Body of pancreas (tissue), 4 donors: ENCODE data around the gene DBX2.

Source experiments
- POLR2A ChIP-seq, 3 donors: fragments of 450-650 bp; IDR thresholded peaks; one replicate each; pipeline ENCODE4 v1.6.1; 2016; ENCODE audit warnings: antibody characterized with exemption in 3 of 3, mild to moderate bottlenecking in 2 of 3
- TF ChIP-seq, protein P1 (sequence below), 7 experiments: fragments of 450-650 bp in 4 of 7; fragments of 200-600 bp in 3 of 7; sonication (generic) in 3 of 7; IDR thresholded peaks; one replicate each; pipeline ENCODE4 v1.5.1; 2016 to 2019; ENCODE audit warnings: antibody characterized with exemption in 7 of 7

- TF ChIP-seq, protein P1, sequence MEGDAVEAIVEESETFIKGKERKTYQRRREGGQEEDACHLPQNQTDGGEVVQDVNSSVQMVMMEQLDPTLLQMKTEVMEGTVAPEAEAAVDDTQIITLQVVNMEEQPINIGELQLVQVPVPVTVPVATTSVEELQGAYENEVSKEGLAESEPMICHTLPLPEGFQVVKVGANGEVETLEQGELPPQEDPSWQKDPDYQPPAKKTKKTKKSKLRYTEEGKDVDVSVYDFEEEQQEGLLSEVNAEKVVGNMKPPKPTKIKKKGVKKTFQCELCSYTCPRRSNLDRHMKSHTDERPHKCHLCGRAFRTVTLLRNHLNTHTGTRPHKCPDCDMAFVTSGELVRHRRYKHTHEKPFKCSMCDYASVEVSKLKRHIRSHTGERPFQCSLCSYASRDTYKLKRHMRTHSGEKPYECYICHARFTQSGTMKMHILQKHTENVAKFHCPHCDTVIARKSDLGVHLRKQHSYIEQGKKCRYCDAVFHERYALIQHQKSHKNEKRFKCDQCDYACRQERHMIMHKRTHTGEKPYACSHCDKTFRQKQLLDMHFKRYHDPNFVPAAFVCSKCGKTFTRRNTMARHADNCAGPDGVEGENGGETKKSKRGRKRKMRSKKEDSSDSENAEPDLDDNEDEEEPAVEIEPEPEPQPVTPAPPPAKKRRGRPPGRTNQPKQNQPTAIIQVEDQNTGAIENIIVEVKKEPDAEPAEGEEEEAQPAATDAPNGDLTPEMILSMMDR (IDR thresholded peaks at IDR 0.05), result no peak
- TF ChIP-seq POLR2A (IDR thresholded peaks at IDR 0.05), result no peak
Measured at GRCh38 chr12:45017916-45018315, 33.0 kb downstream of the DBX2 start.
